GM12873 (cell line): ENCODE data around the gene C6.

Experiments used
- CTCF ChIP-seq: IDR thresholded peaks from 2 replicates; pipeline ENCODE4 v1.5.1; 2012; ENCODE audit warnings: low read depth, mild to moderate bottlenecking, moderate library complexity, low read length, control low read depth; ENCODE audit not compliant: insufficient read depth; ENCODE audit errors: missing control alignments

C6 gene

GRCh38 chr5:41095324-41096101 lies 117.8 kb downstream of the C6 start:
- no peak for TF ChIP-seq CTCF

GRCh38 chr5:41094871-41095270 lies 118.5 kb downstream of the C6 start:
- TF ChIP-seq CTCF: no peak

- TF ChIP-seq CTCF: no peak
Measured at GRCh38 chr5:41093803-41094202, 119.5 kb downstream of the C6 start.
